Erythroblast (primary cell): ENCODE results near the gene MTMR11.

Source experiments
- GATA1 ChIP-seq: IDR thresholded peaks from 2 replicates; pipeline ENCODE4 v1.6.1; 2011; ENCODE audit warnings: low read depth, mild to moderate bottlenecking, control low read depth, low read length, moderate library complexity
- POLR2A ChIP-seq: IDR thresholded peaks from 2 replicates; pipeline ENCODE4 v1.6.1; 2011; ENCODE audit warnings: mild to moderate bottlenecking, low read length

DNA sequence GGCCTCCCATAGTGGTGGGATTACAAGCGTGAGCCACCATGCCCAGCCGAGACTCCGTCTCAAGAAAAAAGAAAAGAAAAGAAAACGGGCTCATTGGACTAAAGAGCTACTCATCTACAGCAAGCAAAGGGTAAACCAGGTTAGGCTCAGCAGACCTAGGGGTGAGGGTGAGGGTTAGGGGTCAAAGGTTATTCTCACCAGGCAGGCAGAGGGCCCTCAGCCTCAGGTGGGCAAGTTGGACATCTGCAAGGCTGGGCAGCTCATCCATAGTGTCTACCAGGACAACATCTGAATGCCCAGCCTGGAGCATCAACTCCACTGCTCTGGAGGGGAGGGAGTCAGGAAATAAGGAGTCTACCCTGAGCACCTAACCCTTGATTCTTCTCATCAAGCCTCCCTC lies 3.5 kb downstream of the MTMR11 start:
- TF ChIP-seq POLR2A = no peak
- TF ChIP-seq GATA1 = no peak
